Pons (tissue), 1 donor: ENCODE measurements around the gene RBM41.
A peak's percentile ranks its signal among the peaks of the same experiment; 100 is the strongest.

Source experiments
- DNase-seq: peaks from one replicate; pipeline ENCODE4 v3.0.0-alpha.2; 2016; ENCODE audit warnings: low spot score

Gene RBM41

DNA sequence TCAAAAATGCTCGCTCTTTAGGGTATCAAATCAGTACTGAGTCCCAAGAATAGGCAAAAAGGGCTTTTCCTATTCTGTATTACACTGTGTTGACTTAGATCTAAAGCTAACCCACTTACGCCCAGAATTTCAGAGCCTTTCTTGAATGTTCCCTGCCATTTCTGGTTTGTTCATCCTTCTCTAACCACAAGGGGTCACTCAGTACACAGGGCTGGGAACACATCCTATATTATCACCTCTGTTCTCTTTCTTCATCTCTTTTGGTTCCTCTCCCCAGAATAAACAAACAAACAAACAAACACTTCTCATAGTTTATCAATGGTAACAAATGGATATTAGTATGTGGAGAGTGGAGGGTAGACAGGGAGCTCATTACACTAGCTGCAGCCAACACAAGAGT lies 93.1 kb downstream of the RBM41 start:
- peak; percentile 47 for DNase-seq

DNA sequence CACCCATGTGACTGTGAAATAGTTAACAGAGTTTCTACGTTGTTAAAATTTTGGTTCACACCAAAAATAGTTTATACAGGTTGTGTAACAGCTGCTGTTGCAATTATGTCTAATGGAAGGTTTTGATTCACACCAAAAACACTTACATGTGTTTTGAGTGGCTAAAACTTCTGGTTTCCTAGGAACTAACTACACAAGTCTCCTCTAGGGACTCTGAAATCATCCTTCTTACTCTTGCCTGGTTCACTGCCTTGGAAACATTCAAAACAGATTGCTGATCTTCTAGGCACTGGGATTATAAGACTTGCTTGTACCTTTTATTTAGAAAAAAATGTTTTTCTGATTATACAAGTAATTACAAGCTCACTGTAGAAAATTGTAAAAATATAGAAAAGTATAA lies 103.7 kb downstream of the RBM41 start:
- DNase-seq = no peak
